ENCODE results near the gene RNF208. TPM values are rescaled to one million over a fixed set of nuclear protein-coding genes. Genes with fewer than 3 reads are reported as not detected.

The RNF208 gene, protein sequence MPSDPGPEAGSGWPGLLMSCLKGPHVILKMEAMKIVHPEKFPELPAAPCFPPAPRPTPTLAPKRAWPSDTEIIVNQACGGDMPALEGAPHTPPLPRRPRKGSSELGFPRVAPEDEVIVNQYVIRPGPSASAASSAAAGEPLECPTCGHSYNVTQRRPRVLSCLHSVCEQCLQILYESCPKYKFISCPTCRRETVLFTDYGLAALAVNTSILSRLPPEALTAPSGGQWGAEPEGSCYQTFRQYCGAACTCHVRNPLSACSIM
- 10 to 100 TPM in 1 of 2 donors, 1 to 10 TPM in 1; 6.6 to 10.3 TPM for total RNA-seq

DNA sequence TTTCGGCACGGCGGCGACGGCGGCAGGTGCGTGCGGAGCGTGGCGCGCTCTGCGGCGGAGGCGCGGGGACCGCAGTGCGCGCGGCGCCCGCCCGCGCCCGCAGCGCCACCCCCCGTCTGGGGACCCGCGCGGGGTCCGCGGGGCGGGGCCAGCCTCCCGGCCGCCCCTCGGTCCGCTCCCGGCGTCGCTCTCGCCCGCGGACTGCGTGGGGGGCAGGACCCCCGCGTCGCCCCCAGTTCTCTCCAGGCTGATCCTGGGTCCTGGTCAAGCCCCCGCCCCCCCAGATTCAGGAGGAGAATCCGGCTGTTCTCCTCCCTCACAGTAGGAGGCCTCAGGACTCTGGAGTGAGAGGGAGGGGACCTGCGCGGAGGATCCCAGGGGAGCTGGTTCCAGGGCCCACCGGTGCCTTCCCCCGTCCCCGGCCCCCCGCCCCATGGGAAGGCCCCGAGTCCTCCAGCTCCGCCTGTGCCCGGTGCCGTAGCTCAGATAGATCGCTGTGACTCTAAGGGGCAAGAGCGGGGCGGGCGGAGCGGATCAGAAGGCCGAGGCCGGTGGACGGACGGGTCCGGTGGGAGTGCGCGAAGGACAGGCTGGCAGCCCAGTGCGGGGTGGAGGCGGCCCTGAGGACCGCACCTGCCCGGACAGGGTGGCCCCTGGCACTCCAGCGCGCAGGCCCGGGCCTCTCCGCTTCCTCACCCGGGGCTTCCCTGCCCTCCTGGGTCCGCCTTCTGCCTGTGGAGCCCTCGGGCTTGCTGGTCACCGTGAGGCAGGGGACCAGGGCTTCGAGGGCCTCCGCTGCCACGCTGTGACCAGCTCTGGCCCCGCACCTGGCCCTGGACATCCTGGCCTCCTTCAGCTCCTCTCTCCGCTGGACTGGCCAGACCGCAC, at the start of gene RNF208:
Gene RNF208 (minus strand): TSS at position 51 of the 888 bp plus-strand sequence. CDS start 1,028 bp downstream, outside the sequence.
- H3K9me3 Mint-ChIP-seq = no peaks in the 10 kb centered on the region
- H3K4me3 Mint-ChIP-seq = peak within 1 kb of the TSS; percentile 88 to 89
- no peaks in the 10 kb centered on the region for H3K36me3 Mint-ChIP-seq (ENCODE audit: insufficient read depth in 2 of 2)
- ATAC-seq (replicated peaks in 1 of 2) (no peak), DNase-seq (peak in 1 of 2 donors; percentile 32)
- H3K27ac Mint-ChIP-seq = peak within 1 kb of the TSS; percentile 70
- H3K27me3 Mint-ChIP-seq (ENCODE audit: low read depth) = peaks cover 2% of the 10 kb centered on the region
- peaks cover 6% of the 10 kb centered on the region for H3K4me1 Mint-ChIP-seq (ENCODE audit: low read depth)

DNA sequence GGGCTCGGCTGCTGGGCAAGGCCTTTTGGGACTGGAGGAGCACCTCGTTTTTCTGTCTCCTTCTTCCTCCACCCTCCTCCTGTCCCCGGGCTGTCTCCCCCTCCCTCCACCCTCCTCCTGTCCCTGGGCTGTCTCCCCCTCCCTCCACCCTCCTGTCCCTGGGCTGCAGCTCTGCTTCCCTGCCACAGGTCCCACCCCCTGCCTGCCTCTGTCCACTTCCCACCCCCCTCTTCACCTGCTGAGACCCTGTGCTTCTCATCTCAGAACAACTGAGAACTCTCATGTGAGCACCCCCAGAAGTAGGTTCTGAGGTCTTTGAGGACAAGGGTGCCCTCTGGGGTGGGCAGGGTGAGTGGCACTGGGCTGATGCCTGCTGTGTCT, 49.6 kb upstream of the RNF208 start:
- Mint-ChIP-seq H3K36me3 (ENCODE audit: insufficient read depth in 2 of 2) (peaks cover 2 to 8% of the 10 kb centered on the region in 2 donors), H3K27ac (no peak overlapping the region), H3K4me1 (ENCODE audit: low read depth) (peaks cover 21% of the 10 kb centered on the region), H3K27me3 (ENCODE audit: low read depth) (no peaks in the 10 kb centered on the region), H3K4me3 (no peak overlapping the region), H3K9me3 (no peaks in the 10 kb centered on the region)
- no peak for DNase-seq
- ATAC-seq (replicated peaks in 1 of 2) = no peak

DNA sequence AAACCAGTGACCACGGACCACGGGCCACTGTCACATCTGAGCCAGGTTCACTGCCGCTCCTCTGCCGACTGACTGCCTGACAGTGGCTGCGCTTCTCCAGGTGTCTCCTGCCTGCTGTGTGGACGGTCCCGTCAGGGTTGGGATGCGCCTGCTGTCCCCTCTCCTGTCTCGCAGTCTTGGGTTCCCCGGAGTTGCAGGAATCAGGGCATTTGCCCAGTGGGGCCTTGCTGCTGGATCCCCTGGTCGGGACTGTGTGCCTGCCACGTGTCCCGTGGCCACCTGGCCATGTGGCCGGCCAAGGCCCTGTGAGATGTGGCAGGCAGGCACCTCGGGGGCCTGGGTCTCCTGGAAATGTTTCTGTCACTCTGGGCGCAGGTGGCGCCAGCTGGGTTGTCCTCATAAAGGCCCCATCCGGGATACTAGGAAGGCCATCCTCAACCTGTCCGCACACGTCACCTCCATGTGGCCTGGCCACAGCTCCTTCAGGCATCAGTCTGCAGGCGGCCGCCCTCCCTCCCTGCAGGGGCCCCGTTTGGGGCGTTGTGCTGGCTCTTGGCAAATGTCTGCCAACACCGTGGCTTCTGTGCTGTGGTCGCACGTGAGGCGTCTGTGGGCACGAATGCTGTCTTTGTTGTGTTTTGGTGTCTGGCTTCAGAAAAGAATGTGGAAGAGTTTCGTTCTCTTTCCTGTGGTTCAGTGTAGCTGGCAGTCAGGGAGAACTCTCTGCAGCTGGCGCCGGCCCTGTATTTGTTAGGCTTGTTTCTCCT, 49.1 kb upstream of the RNF208 start:
- no peak for DNase-seq

GRCh38 chr9:137269231-137269772, 47.3 kb upstream of the RNF208 start:
- no peak for DNase-seq
- no peak for ATAC-seq (replicated peaks in 1 of 2)
- no peak overlapping the region for H3K27ac Mint-ChIP-seq
- peaks cover 19% of the 10 kb centered on the region for H3K4me1 Mint-ChIP-seq (ENCODE audit: low read depth)
- no peak overlapping the region for H3K4me3 Mint-ChIP-seq
- no peaks in the 10 kb centered on the region for H3K27me3 Mint-ChIP-seq (ENCODE audit: low read depth)
- H3K36me3 Mint-ChIP-seq (ENCODE audit: insufficient read depth in 2 of 2) = peaks cover 2 to 8% of the 10 kb centered on the region in 2 donors
- no peaks in the 10 kb centered on the region for H3K9me3 Mint-ChIP-seq

More for the DNA sequence above, 49.1 kb upstream of the RNF208 start:
- Mint-ChIP-seq H3K9me3 (no peaks in the 10 kb centered on the region), H3K4me1 (ENCODE audit: low read depth) (peaks cover 19% of the 10 kb centered on the region), H3K27me3 (ENCODE audit: low read depth) (no peaks in the 10 kb centered on the region), H3K4me3 (no peak overlapping the region), H3K36me3 (ENCODE audit: insufficient read depth in 2 of 2) (peaks cover 2 to 8% of the 10 kb centered on the region in 2 donors), H3K27ac (no peak overlapping the region)
- ATAC-seq (replicated peaks in 1 of 2) = peak in 1 of 2 donors; percentile 43

DNA sequence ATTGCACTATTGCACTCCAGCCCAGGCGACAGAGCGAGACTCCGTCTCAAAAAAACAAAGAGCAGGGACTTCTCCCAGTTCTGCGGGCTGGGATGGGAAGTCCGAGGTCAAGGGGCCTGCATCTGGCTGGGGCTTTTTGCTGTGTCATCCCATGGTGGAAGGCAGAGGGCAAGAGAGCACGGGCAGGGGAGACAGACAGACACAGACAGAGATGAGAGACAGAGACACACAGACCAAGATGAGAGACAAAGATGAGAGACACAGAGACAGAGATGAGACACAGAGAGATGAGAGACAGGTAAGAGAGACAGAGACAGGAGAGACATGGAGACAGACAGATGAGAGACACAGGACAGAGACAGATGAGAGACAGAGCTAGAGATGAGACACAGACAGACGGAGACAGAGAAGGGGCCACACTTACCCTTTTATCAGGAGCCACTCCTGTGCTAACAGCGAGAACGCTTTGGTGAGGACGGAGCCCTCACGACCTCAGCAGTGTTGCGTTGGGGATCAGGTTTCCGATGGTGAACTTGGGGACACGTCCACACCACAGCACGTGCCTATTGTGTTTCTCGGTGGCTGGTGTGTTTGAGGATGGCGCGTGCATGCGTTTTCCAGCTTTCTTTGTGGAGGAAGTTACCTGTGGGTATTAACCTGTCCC, 46.6 kb upstream of the RNF208 start:
- Mint-ChIP-seq H3K4me3 (no peak overlapping the region), H3K27me3 (ENCODE audit: low read depth) (no peaks in the 10 kb centered on the region), H3K27ac (no peak overlapping the region), H3K36me3 (ENCODE audit: insufficient read depth in 2 of 2) (peaks cover 2 to 8% of the 10 kb centered on the region in 2 donors), H3K9me3 (no peaks in the 10 kb centered on the region), H3K4me1 (ENCODE audit: low read depth) (peaks cover 19% of the 10 kb centered on the region)
- no peak for DNase-seq
- no peak for ATAC-seq (replicated peaks in 1 of 2)

DNA sequence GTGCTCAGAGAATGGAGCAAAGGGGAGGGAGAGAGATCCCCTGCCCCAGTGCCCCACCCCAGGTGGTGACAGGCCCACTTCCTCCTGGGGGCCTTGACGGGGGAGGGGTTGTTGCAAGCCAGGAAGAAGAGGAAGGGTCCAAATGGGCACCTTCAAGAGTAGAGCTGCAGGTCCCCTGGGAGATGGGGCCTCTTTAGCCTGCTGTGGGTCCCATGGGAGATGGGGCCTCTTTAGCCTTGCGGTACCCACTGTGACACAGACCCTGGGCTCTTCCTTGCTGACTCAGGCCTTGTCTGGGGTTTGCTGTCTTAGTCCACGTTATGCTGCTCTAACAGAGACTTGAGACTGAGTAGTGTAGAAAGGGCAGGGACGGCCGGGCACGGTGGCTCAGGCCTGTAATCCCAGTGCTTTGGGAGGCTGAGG, 45.9 kb upstream of the RNF208 start:
- Mint-ChIP-seq H3K27me3 (ENCODE audit: low read depth) (no peaks in the 10 kb centered on the region), H3K4me3 (no peak overlapping the region), H3K27ac (no peak overlapping the region), H3K36me3 (ENCODE audit: insufficient read depth in 2 of 2) (peaks cover 2 to 6% of the 10 kb centered on the region in 2 donors), H3K4me1 (ENCODE audit: low read depth) (peaks cover 19% of the 10 kb centered on the region), H3K9me3 (no peaks in the 10 kb centered on the region)
- no peak for ATAC-seq (replicated peaks in 1 of 2)
- no peak for DNase-seq

DNA sequence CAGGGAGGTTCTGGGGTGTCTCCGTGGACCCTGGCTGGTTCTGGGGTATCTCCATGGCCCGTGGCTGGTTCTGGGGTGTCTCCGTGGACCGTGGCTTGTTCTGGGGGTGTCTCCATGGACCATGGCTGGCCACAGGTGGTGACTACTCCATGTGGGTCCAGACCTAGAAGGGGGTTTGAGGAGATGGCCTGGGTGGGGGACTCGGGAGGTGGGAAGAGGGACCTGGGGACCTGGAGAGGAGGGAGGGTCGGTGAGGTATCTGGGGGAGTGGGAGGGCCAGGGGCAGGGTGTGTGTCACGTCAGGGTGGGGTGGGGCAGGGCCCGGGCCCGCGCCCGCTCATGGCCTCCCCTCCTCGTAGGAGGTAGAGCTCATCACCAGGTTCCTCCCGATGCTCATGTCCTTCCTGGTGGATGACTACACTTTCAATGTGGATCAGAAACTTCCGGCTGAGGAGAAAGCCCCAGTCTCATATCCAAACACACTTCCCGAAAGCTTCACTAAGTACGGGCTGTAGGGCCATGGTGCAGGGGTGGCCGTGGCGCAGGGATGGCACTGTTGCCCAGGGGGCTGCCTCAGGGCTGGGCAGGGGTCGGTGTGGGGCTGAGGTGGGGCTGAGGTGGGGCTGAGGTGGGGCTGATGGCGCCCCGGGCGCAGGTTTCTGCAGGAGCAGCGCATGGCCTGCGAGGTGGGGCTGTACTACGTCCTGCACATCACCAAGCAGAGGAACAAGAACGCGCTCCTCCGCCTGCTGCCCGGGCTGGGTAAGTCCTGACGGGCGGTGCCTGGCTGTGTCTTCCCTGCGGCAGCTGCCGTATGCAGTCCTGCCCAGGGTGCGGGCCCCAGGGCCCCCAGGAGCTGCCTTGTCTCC, 44.8 kb upstream of the RNF208 start:
- Mint-ChIP-seq H3K27ac (no peak overlapping the region), H3K36me3 (ENCODE audit: insufficient read depth in 2 of 2) (peaks cover 2 to 8% of the 10 kb centered on the region in 2 donors), H3K27me3 (ENCODE audit: low read depth) (no peaks in the 10 kb centered on the region), H3K4me3 (no peak overlapping the region), H3K9me3 (no peaks in the 10 kb centered on the region), H3K4me1 (ENCODE audit: low read depth) (peaks cover 19% of the 10 kb centered on the region)
- no peak for DNase-seq
- no peak for ATAC-seq (replicated peaks in 1 of 2)

GRCh38 chr9:137266162-137266527, 44.1 kb upstream of the RNF208 start:
- no peak overlapping the region for H3K27ac Mint-ChIP-seq
- peaks cover 13% of the 10 kb centered on the region for H3K4me1 Mint-ChIP-seq (ENCODE audit: low read depth)
- H3K9me3 Mint-ChIP-seq = no peaks in the 10 kb centered on the region
- no peak for DNase-seq
- no peak overlapping the region for H3K4me3 Mint-ChIP-seq
- peaks cover 2 to 11% of the 10 kb centered on the region in 2 donors for H3K36me3 Mint-ChIP-seq (ENCODE audit: insufficient read depth in 2 of 2)
- H3K27me3 Mint-ChIP-seq (ENCODE audit: low read depth) = no peaks in the 10 kb centered on the region
- no peak for ATAC-seq (replicated peaks in 1 of 2)

DNA sequence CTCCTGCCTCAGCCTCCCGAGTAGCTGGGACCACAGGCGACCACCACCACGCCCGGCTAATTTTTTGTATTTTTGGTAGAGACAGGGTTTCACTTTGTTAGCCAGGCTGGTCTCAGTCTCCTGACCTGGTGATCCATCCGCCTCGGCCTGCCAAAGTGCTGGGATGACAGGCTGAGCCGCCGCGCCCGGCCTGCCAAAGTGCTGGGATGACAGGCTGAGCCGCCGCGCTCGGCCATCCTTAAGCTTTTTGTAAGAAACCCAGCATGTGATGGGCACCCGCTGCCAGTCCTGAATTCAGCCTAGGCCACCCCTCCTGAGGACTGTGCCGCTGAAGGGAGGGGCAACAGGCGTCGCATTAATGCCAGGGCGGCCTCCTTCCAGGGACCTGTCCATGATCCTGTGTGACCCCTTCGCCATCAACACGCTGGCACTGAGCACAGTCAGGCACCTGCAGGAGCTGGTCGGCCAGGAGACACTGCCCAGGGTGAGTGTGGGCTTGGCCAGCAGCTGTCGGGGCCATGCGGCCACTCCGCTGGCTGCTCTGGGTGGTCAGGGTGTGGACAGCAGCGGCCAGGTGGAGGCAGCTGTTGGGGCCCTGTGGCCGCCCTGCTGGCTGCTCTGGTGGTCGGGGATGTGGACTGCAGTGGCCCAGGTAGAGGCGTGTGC, 43.6 kb upstream of the RNF208 start:
- Mint-ChIP-seq H3K4me3 (no peak overlapping the region), H3K9me3 (no peaks in the 10 kb centered on the region), H3K27me3 (ENCODE audit: low read depth) (no peaks in the 10 kb centered on the region), H3K36me3 (ENCODE audit: insufficient read depth in 2 of 2) (peaks cover 2 to 11% of the 10 kb centered on the region in 2 donors), H3K4me1 (ENCODE audit: low read depth) (peaks cover 11% of the 10 kb centered on the region), H3K27ac (no peak overlapping the region)
- ATAC-seq (replicated peaks in 1 of 2) = no peak
- DNase-seq = no peak

DNA sequence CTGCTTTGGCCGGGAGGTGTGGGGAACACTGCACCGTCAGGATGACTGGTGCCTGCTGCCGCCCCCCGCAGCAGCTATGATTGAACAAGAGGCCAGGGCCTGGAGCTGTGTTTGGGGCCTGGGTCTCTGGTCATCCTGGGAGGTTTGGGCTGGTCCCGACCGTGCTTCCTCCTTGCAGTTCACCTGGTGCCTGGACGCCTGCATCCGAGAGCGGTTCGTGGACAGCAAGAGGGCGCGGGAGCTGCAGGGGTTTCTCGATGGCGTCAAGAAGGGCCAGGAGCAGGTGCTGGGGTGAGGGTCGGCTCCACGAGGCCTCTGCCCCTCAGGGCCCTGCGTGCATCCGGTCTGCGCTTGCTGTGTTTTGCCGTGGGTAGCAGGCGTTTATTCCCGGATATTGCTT, 42.0 kb upstream of the RNF208 start:
- Mint-ChIP-seq H3K9me3 (no peaks in the 10 kb centered on the region), H3K27me3 (ENCODE audit: low read depth) (no peaks in the 10 kb centered on the region), H3K27ac (no peak overlapping the region), H3K4me3 (no peak overlapping the region), H3K4me1 (ENCODE audit: low read depth) (no peaks in the 10 kb centered on the region), H3K36me3 (ENCODE audit: insufficient read depth in 2 of 2) (peaks cover 2 to 5% of the 10 kb centered on the region in 2 donors)
- ATAC-seq (replicated peaks in 1 of 2) (no peak), DNase-seq (no peak)

DNA sequence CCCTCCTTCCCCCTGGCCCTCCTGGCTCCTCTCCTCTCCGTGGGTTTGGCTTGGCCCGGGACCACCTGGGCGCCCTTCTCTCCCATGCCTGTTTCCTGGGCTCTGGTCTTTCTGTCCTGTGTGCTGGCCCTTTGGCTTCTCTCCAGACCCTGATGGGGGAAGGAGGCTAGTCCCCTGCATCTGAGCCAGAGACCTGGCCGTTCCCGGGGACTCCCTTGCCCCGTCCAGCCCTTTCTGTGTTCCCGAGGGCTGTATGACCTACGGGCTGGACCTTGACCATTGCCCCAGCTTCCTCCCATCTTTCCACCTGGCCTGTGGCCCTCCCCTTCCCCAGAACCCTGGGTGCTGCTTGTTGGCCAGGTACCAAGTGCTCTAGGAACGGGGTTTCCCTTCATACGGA, 41.5 kb upstream of the RNF208 start:
- Mint-ChIP-seq H3K27me3 (ENCODE audit: low read depth) (no peaks in the 10 kb centered on the region), H3K9me3 (no peaks in the 10 kb centered on the region), H3K36me3 (ENCODE audit: insufficient read depth in 2 of 2) (peaks cover 0 to 5% of the 10 kb centered on the region in 2 donors), H3K4me3 (no peak overlapping the region), H3K27ac (no peak overlapping the region), H3K4me1 (ENCODE audit: low read depth) (no peaks in the 10 kb centered on the region)
- DNase-seq = no peak
- ATAC-seq (replicated peaks in 1 of 2) = no peak

All from activated T-cell treated with anti-CD3 and anti-CD28 coated beads, Interleukin-2, amount 50 U/mL, for 72 hours (primary cell).